ENCODE measurements around the gene TFF2. TPM values are rescaled to one million over a fixed set of nuclear protein-coding genes. Genes with fewer than 3 reads are reported as not detected.

TFF2 gene
- total RNA-seq, 1 experiment from 2014 or later: not detected

DNA sequence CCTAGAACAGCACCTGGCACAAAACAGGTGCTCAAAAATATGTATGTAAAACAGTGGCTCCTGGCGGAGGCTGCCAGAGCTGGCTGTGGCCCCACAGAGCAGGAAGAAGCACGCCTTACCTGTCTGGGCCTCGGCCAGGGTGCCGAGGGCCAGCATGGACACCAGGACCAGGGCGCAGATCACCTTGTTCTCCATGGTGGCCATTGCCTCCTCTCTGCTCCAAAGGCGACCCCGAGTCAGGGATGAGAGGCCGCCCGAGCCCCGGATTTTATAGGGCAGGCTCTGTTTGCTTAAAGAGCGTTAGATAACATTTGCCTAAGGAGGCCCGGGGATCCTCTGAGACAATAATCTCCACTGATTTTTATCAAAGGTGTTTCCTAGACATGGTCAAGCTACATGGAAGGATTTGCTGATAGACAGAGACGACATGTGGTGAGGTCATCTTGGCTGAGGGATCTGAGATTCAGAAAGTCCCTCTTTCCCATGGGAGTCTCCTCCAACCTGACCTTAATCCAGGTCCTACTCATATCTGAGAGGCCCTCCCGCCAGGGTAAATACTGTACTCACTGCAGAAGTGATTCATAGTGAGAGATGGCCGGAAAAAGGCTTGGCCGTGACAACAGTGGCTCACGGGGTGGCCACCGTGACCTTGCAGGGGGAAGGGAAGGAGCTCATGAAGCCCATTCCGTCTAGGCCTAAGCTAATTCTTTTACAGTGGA lies 15.7 kb upstream of the TFF2 start, which contains the start of gene TFF1:
Gene TFF1, minus strand, starts transcription at position 244 of the 719 bp plus-strand sequence. Its CDS starts 40 bp downstream, at position 204.
- no peak for DNase-seq (ENCODE audit: low read depth)

DNA sequence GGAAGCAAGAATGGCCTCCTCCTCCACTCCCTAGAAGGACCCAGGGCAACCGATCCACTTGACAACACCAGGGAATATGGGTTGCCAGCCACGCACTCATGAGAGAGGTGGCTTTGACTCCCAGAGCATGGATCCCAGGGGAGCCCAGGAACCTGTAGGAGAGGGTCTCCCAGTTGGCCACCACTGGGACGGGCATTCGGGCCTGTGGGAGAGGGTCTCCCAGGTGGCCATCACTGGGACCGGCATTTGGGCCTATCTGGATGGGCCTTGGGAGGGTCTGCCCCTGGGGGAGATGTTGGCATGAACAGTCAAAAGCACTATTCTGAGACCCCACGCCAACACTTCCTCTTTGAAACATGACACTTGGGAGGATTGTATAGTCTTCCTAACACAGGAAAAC lies 15.0 kb upstream of the TFF2 start:
- no peak for DNase-seq (ENCODE audit: low read depth)

DNA sequence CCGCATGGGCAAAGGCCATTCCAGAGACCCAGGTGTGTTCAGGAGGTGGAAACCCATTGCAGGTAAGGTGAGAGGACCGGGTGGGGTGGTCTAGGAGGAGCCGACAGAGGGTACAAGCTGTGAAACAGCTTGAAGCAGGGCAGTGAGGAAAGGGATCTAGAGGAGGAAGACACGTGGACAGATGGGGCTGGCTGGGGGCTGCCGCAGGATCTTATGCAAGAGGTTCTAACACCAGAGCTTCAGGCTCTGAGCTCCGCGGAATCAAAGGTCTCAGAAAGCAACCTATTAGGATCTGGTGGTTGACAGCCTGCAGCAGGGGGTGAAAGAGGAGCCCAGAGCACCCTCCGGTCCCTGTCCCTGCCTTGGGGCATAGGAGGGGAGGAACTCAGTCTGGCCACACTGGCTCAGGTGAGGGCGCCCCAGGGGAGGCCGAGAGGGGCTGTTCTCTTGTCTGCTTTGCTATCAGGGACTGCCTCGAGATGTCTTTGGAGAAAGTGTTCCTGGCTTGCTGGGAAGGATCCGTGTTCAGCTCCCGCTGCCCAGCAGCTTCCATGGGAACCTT lies 13.6 kb upstream of the TFF2 start:
- no peak for DNase-seq (ENCODE audit: low read depth)

DNA sequence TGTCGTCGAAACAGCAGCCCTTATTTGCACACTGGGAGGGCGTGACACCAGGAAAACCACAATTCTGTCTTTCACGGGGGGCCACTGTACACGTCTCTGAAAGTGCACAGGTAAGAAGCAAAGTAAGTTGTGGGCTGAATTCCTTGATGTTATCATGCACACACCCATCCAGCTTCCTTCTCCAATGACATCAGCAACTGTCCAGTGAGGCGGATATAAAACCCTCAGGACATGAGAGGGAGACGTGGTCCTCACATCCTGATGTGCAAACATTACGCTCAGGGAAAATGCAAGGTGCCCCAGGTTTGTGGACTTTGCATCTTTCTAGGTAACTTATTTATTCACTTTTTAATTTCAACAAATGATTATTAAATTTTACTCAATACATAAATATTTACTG lies 12.5 kb upstream of the TFF2 start:
- DNase-seq (ENCODE audit: low read depth): no peak

DNA sequence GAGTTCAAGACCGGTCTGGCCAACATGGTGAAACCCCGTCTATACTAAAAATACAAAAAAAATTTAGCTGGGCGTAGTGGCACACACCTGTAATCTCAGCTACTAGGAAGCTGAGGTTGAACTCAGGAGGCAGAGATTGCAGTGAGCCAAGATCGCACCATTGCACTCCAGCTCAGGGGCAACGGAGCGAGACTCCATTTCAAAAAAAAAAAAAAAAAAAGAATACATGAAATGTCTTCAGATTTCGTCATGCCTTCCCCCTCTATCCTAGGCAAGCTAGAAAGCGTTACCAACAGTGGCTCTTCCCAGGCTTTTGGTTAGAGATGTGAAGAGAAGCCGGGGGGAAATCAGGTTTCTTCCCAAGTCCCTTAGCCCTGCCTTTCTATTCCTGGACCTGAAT lies 11.9 kb upstream of the TFF2 start:
- no peak for DNase-seq (ENCODE audit: low read depth)

DNA sequence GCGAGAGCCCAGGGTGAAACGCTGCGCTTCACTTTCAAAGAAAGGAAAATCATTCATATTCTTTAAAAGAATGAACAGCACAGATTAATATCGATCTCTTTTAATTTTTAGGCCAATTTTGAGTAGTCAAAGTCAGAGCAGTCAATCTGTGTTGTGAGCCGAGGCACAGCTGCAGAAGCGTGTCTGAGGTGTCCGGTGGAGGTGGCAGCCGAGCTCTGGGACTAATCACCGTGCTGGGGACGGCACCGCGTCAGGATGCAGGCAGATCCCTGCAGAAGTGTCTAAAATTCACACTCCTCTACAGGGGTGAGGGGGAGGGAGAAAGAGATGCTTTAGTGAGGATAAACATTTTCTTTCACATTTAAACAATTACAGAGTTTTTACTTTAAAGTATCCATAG lies 11.4 kb upstream of the TFF2 start:
- no peak for DNase-seq (ENCODE audit: low read depth)

DNA sequence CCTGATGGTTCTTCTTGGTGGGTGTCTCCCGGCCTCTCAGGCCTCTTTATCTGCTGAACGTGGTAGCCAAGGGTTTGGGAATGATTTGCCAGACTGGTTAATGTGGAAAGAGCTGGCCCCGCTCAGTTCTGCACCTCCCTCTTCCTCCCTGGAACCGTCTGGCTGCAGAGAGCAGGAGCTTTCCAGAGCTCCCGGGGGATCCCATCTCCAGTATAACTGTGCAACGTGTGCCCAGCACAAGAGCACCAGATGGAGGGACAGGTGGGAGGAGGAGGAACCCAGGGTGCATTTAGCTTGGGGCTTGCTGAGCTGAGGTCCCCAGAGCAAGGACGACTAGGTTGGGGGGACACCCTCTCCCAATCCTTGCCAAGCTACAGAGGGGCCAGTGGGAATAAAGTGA lies 10.5 kb upstream of the TFF2 start:
- DNase-seq (ENCODE audit: low read depth): no peak

DNA sequence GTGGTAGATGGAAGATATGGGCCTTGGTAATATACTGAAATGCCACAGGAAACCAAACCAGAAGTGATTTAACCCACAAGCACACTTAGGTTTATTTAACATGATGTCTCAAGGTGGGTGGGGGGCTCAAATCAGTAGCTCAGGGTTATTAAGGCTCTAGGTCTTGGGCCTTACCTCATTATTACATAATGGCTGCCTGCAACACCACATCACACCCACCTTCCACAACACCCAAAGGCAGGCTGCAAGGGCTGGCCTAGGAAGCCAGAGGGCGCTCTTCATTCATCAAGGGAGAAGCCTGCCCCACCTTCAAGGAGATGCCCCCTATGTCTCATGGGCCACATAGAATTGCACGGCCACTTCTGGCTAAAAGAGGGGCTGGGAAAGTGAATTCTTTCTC lies 9.5 kb upstream of the TFF2 start:
- no peak for DNase-seq (ENCODE audit: low read depth)

DNA sequence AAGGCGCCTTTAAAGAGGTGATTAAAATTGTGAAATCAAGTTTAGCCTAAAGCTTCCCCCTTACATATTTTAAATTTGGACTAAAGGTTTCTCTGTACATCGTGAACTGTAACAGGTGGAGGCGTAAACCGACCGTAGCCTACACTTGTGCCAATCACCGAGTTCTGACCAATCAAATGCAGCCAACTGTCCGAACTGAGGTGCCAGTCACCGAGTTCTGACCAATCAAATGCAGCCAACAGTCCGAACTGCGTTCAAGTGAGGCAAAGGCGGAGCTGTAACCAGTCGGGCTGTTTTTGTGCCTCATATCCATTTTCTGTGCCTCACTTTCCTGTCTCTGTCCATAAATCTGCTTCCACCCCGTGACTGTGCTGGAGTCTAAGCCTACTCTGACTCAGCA lies 8.1 kb upstream of the TFF2 start:
- DNase-seq (ENCODE audit: low read depth): no peak

DNA sequence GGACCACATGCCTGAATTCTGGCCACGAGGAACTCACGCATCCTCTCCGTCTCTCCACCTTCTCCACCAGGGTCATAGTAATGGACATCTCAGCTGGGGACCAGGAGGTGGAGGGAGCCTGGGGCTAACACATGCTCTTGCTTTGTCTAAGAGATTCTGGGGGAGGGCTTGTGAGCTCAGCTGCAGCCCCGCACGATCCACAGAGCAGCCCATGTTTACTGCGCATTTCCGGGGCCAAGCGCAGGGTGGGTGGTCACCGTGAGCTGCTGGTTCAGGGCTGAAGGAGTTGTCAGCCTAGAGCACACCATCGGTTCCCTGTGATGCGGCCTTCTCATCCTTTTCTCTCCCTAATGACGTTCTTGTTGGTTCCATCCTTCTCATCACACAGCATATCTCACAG lies 7.5 kb upstream of the TFF2 start:
- no peak for DNase-seq (ENCODE audit: low read depth)

DNA sequence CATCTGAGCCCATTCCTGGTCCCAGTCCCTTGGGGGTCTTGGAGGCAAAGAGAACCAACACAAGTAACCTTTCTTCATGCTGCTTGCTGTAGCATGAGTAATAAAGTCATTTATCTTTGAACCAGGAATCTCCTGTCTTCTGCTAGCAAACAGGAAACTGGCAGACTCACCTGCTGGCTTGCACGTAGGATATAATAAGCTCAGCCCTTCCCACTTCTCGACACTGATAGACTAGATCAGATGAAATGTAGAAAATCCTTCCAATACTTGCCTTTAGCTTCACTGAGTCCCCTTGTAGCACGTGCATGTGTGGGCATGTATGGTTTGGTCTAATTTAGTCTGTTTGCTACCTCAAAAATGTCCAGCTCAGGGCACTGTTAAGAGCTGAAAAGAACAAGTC lies 6.5 kb upstream of the TFF2 start:
- no peak for DNase-seq (ENCODE audit: low read depth)

DNA sequence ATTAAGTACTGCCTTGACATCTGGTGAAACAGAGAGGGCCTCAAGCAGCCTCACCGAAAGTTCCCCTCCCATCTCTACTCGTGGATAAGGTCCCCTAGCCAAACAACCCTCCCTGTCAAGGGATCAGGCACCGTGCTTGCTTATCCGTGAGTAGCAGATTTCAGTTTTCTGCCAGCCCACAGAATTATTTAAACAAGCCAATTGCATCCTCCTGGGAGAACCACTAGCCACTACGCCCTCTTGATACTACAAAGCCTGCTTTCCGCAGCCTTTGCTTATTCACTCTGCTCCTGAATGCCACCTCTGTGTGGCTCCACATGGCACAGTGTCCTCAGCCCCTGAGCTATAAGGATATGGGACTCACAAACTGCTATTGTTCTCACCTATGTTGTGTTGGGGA lies 5.9 kb upstream of the TFF2 start:
- DNase-seq (ENCODE audit: low read depth): no peak

DNA sequence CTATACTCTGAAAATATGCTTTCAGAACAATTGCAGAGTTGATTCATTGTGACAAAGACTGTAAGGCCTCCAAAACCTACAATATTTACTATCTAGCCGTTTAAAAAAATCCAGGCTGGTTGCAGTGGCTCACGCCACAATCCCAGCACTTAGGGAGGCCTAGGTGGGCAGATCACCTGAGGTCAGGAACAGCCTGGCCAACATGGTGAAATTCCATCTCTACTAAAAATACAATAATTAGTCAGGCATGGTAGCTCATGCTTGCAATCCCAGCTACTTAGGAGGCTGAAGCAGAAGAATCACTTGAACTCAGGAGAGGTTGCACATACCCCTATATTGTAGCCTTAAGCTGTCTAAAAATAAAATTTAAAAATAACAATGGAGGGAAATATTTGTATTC lies 5.3 kb upstream of the TFF2 start:
- DNase-seq (ENCODE audit: low read depth): no peak

DNA sequence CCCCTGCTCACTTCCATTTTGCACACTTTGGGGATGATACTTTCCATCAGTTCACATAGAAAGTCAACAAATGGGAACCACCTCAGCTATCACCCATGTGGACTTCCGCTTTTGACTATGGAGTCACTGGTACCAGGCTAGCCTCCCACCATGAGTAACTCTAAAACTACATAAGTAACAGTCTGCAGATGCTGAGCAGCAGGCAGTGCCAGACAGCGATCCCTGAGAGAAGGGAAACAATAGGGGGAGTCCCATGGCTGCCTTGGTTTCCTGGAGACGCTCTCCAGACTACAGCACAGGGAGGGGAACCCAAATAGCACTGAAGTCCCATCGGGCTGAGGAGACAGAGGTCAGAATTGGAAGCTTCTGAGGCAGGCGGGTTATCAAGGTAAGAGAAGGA lies 2.8 kb upstream of the TFF2 start:
- DNase-seq (ENCODE audit: low read depth): no peak

DNA sequence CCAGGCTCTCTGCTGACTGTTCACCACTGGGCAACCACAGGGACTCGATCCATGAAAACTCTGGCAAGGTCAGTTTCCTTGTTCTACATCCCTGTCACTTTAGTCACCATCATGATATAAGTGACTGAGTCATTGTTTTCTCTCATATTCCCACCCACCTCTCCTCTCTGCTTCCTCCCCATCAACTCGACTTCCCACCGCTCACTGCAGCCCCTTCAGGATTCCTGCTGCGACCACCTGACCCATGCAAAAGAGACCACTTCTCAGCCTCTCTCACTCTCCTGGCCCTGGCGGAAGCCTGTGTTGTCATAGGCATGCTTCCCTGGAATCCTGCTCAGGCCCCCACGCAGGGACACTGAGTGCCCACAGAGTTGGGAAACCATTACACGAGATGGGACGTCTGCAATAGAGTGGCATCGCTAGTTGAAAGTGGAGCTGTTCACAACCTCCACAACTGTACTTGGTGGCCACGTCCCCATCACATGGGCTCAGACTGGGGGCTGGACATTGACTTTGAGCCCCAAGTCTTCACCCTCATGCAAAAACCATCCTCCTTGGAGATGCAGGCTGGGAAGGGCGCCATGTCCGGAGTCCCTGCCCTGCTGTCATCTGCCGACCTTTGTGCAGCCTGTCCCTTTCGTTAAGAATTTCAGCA lies 1.8 kb upstream of the TFF2 start:
- no peak for DNase-seq (ENCODE audit: low read depth)

DNA sequence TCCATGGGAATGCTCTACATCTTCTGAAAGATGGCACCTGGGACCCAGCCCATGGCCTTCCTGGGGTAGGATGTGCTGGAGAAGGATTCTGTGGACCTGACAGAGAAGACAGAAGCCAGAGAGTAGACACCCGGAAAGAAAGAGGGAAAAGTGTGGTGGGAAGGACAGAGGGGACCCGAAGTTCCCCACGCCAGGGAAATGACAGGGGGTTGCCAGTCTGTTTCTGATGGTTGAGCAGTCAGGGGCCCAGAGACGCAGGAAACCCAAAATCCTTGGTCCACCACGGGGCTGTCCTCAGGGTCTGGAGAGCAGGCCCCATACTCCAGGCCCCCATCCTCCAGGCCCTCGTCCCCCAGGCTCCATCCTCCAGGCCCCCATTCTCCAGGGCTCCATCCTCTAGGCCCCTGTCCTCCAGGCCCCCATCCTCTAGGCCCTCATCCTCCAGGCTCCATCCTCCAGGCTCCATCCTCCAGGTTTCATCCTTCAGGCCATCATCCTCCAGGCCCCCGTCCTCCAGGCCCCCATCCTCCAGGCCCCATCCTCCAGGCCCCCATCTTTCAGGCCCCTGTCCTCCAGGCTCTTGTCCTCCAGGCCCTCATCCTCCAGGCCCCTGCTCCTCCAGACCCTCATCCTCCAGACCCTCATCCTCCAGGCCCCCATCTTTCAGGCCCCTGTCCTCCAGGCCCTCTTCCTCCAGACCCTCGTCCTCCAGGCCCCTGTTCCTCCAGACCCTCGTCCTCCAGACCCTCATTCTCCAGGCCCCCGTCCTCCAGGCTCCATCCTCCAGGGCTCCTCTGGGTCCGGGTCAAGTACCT lies 1.0 kb upstream of the TFF2 start:
- DNase-seq (ENCODE audit: low read depth): no peak

DNA sequence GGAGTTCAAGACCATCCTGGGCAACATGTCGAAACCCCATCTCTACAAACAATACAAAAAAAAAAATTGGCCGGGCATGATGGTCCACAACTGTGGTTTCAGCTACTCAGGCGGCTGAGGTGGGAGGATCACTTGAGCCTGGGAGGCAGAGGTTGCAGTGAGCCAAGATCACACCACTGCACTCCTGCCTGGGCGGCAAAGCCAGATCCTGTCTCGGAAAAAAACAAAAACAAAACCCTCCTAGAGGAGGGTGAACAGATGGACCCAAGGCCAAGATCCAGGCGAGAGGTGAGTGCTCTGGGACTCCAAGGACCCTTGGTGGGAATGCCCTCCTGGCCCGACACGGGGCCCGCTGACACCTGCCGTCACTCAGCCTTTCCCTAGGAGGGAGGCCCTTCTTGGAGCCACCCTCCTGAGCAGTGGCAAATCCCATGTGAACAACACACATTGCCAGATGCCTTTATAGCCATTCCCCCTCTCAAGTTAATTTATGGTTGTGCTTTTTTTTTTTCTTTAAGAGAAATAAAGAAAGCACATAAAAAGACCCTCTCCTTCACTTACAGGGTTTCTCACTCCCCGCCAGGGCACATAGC lies 380 bp downstream of the TFF2 start:
- no peak for DNase-seq (ENCODE audit: low read depth)

DNA sequence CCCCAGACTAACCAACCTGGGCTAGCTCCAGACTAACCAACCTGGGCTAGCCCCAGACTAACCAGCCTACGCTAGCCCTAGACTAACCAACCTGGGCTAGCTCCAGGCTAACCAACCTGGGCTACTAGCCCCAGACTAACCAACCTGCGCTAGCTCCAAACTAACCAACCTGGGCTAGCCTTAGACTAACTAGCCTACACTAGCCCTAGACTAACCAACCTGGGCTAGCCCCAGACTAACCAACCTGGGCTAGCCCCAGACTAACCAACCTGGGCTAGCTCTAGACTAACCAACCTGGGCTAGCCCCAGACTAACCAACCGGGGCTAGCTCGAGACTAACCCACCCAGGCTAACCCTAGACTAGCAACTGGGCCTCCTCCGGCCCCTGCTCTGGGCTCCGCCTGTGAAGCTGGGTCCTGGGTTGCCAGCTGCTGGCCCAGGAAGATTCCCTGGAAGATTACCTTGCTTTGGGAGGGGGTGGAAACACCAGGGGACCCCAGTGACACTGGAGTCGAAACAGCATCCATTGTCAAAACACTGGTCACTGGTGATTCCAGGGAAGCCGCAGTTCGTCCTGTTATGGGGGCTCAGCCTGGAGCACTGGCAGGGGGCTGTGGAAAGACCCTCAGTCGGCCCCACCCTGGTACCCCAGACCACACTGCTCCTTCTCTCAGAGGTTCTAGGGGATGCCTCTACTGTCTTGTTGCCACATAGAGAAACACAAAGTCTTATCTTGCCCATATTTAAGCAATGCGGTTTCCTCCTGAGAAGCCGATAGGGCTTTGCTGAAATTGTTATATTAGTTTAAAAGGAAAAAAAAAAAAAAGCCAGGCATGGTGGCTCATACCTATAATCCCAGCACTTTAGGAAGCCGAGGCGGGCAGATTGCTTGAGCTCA lies 1.1 kb downstream of the TFF2 start:
- DNase-seq (ENCODE audit: low read depth): no peak

DNA sequence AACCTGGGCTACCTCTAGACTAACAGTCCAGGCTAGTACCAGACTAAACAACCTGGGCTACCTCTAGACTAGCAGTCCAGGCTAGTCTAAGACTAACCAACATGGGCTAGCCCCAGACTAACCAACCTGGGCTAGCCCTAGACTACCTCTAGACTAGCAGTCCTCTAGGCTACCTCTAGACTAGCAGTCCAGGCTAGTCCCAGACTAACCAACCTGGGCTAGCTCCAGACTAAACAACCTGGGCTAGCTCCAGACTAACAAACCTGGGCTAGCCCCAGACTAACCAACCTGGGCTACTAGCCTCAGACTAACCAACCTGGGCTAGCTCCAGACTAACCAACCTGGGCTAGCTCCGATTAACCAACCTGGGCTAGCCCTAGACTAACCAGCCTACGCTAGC lies 2.0 kb downstream of the TFF2 start:
- DNase-seq (ENCODE audit: low read depth): no peak

DNA sequence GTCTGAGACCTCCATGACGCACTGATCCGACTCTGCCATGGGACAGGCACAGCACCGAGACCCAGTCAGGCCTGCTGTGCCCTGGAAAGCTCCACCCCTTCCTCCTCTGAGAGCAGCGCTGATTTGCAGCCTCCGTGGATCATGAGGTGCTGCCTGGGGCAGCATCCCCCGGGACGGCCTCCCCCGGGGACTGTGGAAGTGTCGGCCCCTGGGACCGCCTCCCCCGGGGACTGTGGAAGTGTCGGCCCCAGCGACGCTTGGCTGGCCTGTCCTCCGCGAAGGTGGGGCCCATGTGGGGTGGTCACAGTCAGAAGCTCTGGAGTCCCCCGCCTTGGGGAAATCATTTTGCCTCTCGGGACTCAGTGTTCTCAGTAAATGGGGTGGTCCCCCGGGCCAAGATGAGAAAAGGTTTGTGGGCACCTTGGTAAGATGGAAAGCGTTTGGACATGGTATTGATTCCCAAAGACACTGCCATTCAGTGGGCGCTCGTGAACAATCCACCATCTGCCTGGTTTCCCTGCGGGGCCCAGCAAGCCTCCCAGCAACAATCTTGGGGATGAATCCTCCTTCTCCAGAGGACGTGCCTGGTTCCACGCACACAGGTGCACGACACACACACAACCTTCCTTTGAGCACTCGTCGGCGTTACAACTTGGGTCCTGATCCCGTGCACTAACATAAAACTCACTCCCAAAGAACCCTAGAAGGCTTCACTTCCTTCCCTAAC lies 3.0 kb downstream of the TFF2 start:
- no peak for DNase-seq (ENCODE audit: low read depth)

All from LHCN-M2 (cell line).